OCI-LY1 (cell line): ENCODE data around the gene TUBB3.

ENCODE experiments used
- H2AFZ ChIP-seq: fragments of 200-600 bp; sonication (generic), shearing (Covaris generic); 2 replicates; pipeline ENCODE4 v1.6.0; 2014; ENCODE audit warnings: antibody characterized with exemption, mild to moderate bottlenecking, low read length
- H3F3A ChIP-seq: fragments of 200-600 bp; sonication (generic), shearing (Covaris generic); 2 replicates; pipeline ENCODE4 v1.6.0; 2014; ENCODE audit warnings: mild to moderate bottlenecking, antibody characterized with exemption, low read length, moderate library complexity; ENCODE audit not compliant: insufficient read depth
- H3K27ac ChIP-seq: fragments of 200-600 bp; sonication (generic); 2 replicates; pipeline ENCODE4 v1.5.1; 2014; ENCODE audit warnings: low read length, mixed run types, mild to moderate bottlenecking, low read depth; ENCODE audit not compliant: poor library complexity, severe bottlenecking
- H3K27me3 ChIP-seq: fragments of 200-600 bp; sonication (generic); 2 replicates; pipeline ENCODE4 v1.6.0; 2014; ENCODE audit warnings: antibody characterized with exemption, mild to moderate bottlenecking, low read length, moderate library complexity; ENCODE audit not compliant: insufficient read depth
- H3K36me3 ChIP-seq: fragments of 200-600 bp; sonication (generic); 2 replicates; pipeline ENCODE4 v1.6.1; 2014; ENCODE audit warnings: mild to moderate bottlenecking, antibody characterized with exemption, low read length, moderate library complexity, mixed read lengths; ENCODE audit not compliant: insufficient read depth
- H3K4me1 ChIP-seq: fragments of 200-600 bp; sonication (generic); 2 replicates; pipeline ENCODE4 v1.5.1; 2014; ENCODE audit warnings: mild to moderate bottlenecking, low read length, moderate library complexity; ENCODE audit not compliant: insufficient read depth, severe bottlenecking
- H3K4me2 ChIP-seq: fragments of 200-600 bp; sonication (generic), shearing (Covaris generic); 2 replicates; pipeline ENCODE4 v1.6.1; 2014; ENCODE audit warnings: low read length
- H3K4me3 ChIP-seq: fragments of 200-600 bp; sonication (generic); 2 replicates; pipeline ENCODE4 v1.5.1; 2014; ENCODE audit warnings: low read length, low read depth, mild to moderate bottlenecking, mixed read lengths; ENCODE audit not compliant: poor library complexity, severe bottlenecking
- H3K79me2 ChIP-seq: fragments of 200-600 bp; shearing (Covaris generic); 2 replicates; pipeline ENCODE4 v1.6.1; 2016; ENCODE audit warnings: mixed run types, low read length, mixed read lengths; ENCODE audit not compliant: insufficient read depth
- H3K9ac ChIP-seq: fragments of 200-600 bp; sonication (generic), shearing (Covaris generic); 2 replicates; pipeline ENCODE4 v1.6.1; 2014; ENCODE audit warnings: mild to moderate bottlenecking, low read length, mixed read lengths
- H3K9me2 ChIP-seq: fragments of 200-600 bp; sonication (generic), shearing (Covaris generic); 2 replicates; pipeline ENCODE4 v1.6.1; 2014; ENCODE audit warnings: low read depth, mild to moderate bottlenecking, low read length, mixed read lengths
- H3K9me3 ChIP-seq: fragments of 200-600 bp; shearing (Covaris generic); 2 replicates; pipeline ENCODE4 v1.6.1; 2014; ENCODE audit warnings: low read length, mixed read lengths
- H4K20me1 ChIP-seq: fragments of 200-600 bp; sonication (generic), shearing (Covaris generic); 2 replicates; pipeline ENCODE4 v1.6.0; 2016; ENCODE audit warnings: mild to moderate bottlenecking, low read length; ENCODE audit not compliant: insufficient read depth
- CTCF ChIP-seq: fragments of 200-600 bp; sonication (generic), shearing (Covaris generic); IDR thresholded peaks from 2 replicates; pipeline ENCODE4 v1.5.1; 2017; ENCODE audit warnings: mild to moderate bottlenecking, antibody characterized with exemption, low read length, moderate library complexity, mixed read lengths
- EZH2 ChIP-seq: fragments of 200-600 bp; sonication (generic), shearing (Covaris generic); IDR thresholded peaks from 2 replicates; pipeline ENCODE4 v1.8.0; 2017; ENCODE audit warnings: borderline replicate concordance, mixed run types, mild to moderate bottlenecking, antibody characterized with exemption, low read length, moderate library complexity, mixed read lengths

Gene TUBB3

GRCh38 chr16:89922477-89922883 lies 662 bp upstream of the TUBB3 start:
- H3K27me3 ChIP-seq: no peaks in the 10 kb centered on the region
- no peaks in the 10 kb centered on the region for H3K36me3 ChIP-seq
- H3K4me2 ChIP-seq: peak overlapping the region; percentile 62
- H3F3A ChIP-seq: no peaks in the 10 kb centered on the region
- TF ChIP-seq EZH2: no peak
- TF ChIP-seq CTCF: no peak
- H3K4me1 ChIP-seq: peaks cover 50% of the 10 kb centered on the region
- H4K20me1 ChIP-seq: no peaks in the 10 kb centered on the region
- no peak overlapping the region for H3K27ac ChIP-seq
- no peaks in the 10 kb centered on the region for H3K9me2 ChIP-seq
- H3K9me3 ChIP-seq: no peaks in the 10 kb centered on the region
- H3K79me2 ChIP-seq: no peaks in the 10 kb centered on the region
- no peak overlapping the region for H2AFZ ChIP-seq
- H3K9ac ChIP-seq: peak overlapping the region; percentile 48
- H3K4me3 ChIP-seq: peak overlapping the region; percentile 62

DNA sequence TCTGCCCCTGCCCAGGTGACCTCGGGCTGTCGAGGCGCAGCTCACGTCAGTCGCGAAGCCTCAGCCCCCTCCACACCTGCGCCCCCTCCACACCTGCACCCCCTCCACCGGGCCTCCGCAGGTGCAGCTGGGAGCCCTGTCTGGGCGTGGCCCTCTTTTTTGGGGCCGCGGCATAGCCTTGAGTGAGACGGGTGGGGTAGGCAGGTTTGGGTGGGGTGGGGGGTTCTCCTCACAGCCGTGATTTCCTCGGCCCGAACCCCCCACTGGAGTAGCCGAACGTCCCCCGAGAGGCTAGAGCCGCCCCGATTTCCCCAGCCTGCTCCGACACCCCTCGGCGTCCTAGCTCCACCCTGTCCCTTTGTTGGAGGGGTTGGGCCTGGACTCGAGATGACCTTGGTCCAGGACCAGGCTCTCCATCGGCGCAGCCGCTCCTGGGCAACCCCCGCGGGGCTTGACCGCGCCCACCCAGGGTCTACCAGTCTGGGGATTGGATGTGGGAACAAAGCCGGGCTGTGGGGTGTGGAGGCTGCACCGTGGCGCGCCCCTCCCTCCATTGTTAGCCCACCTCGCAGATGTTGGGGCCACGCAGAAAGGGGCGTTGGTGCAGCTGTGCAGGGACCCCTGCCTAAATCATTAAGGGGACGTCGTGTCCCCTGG lies 626 bp downstream of the TUBB3 start:
- no peaks in the 10 kb centered on the region for H3K9me2 ChIP-seq
- H3K27ac ChIP-seq: no peak overlapping the region
- H3K9me3 ChIP-seq: no peaks in the 10 kb centered on the region
- H3K79me2 ChIP-seq: no peaks in the 10 kb centered on the region
- peak overlapping the region; percentile 62 for H3K4me3 ChIP-seq
- TF ChIP-seq CTCF (no peak), EZH2 (no peak)
- peak overlapping the region; percentile 18; the same call in 1 of the 2 replicates for H3K9ac ChIP-seq
- H2AFZ ChIP-seq: no peak overlapping the region
- H3K4me2 ChIP-seq: peak overlapping the region; percentile 62
- H3K4me1 ChIP-seq: peaks cover 37% of the 10 kb centered on the region
- no peaks in the 10 kb centered on the region for H3F3A ChIP-seq
- no peaks in the 10 kb centered on the region for H3K36me3 ChIP-seq
- H4K20me1 ChIP-seq: no peaks in the 10 kb centered on the region
- no peaks in the 10 kb centered on the region for H3K27me3 ChIP-seq

GRCh38 chr16:89924297-89924924 lies 1.3 kb downstream of the TUBB3 start:
- no peaks in the 10 kb centered on the region for H3K36me3 ChIP-seq
- H3K27ac ChIP-seq: no peak overlapping the region
- H3K9me3 ChIP-seq: no peaks in the 10 kb centered on the region
- no peak overlapping the region for H3K9ac ChIP-seq
- no peak for TF ChIP-seq CTCF
- TF ChIP-seq EZH2: no peak
- H3K9me2 ChIP-seq: no peaks in the 10 kb centered on the region
- H3F3A ChIP-seq: no peaks in the 10 kb centered on the region
- H4K20me1 ChIP-seq: no peaks in the 10 kb centered on the region
- peaks cover 36% of the 10 kb centered on the region for H3K4me1 ChIP-seq
- H3K27me3 ChIP-seq: no peaks in the 10 kb centered on the region
- no peak overlapping the region for H2AFZ ChIP-seq
- H3K79me2 ChIP-seq: no peaks in the 10 kb centered on the region
- H3K4me2 ChIP-seq: peak overlapping the region; percentile 62
- peak overlapping the region; percentile 62 for H3K4me3 ChIP-seq
